GM19193 (cell line): ENCODE results near the gene ALG8.

Experiments
- POLR2A ChIP-seq: IDR thresholded peaks from 4 replicates; pipeline ENCODE4 v1.6.1; 2011; ENCODE audit not compliant: insufficient read depth, insufficient read length; ENCODE audit errors: extremely low read depth

The ALG8 gene

GRCh38 chr11:78166855-78167469, 27.5 kb upstream of the ALG8 start:
- TF ChIP-seq POLR2A = no peak

GRCh38 chr11:78164471-78164870, 25.0 kb upstream of the ALG8 start:
- TF ChIP-seq POLR2A = no peak

- TF ChIP-seq POLR2A = no peak
Measured at GRCh38 chr11:78163828-78164227, 24.4 kb upstream of the ALG8 start.

GRCh38 chr11:78161962-78162371, 22.5 kb upstream of the ALG8 start:
- TF ChIP-seq POLR2A = no peak

- TF ChIP-seq POLR2A = no peak
Measured at GRCh38 chr11:78161346-78161745, 21.9 kb upstream of the ALG8 start.

- no peak for TF ChIP-seq POLR2A
Measured at GRCh38 chr11:78160557-78160956, 21.1 kb upstream of the ALG8 start.

GRCh38 chr11:78158987-78159652, 19.7 kb upstream of the ALG8 start:
- TF ChIP-seq POLR2A = no peak

- no peak for TF ChIP-seq POLR2A
Measured at GRCh38 chr11:78156127-78156844, 16.9 kb upstream of the ALG8 start.

GRCh38 chr11:78151804-78152203, 12.4 kb upstream of the ALG8 start:
- TF ChIP-seq POLR2A = no peak

GRCh38 chr11:78150754-78151153, 11.3 kb upstream of the ALG8 start:
- TF ChIP-seq POLR2A = no peak

GRCh38 chr11:78150346-78150745, 10.9 kb upstream of the ALG8 start:
- TF ChIP-seq POLR2A = no peak

GRCh38 chr11:78149646-78150045, 10.2 kb upstream of the ALG8 start:
- no peak for TF ChIP-seq POLR2A

GRCh38 chr11:78147807-78148206, 8.4 kb upstream of the ALG8 start:
- no peak for TF ChIP-seq POLR2A

- TF ChIP-seq POLR2A = no peak
Measured at GRCh38 chr11:78145511-78146025, 6.1 kb upstream of the ALG8 start.

- no peak for TF ChIP-seq POLR2A
Measured at GRCh38 chr11:78140392-78141077, 1.1 kb upstream of the ALG8 start.
